Panc1 (cell line): Measurements from ENCODE around the gene ZNF619. TPM values are rescaled to one million over a fixed set of nuclear protein-coding genes. Genes with fewer than 3 reads are reported as not detected.
A peak's percentile ranks its signal among the peaks of the same experiment; 100 is the strongest.

ENCODE experiments used
- ATAC-seq: fragments of 200-7000 bp; cut with Tn5 transposase; 2 replicates; pipeline ENCODE4 v1.9.1; 2020; ENCODE audit warnings: mild to moderate bottlenecking, moderate library complexity
- BruUV-seq: library from RNA; stranded (reverse); fragments of 400-500 nt; replicated peaks from 2 replicates; lab custom pipeline; 2021; lab: Mats Ljungman, UMichigan
- CTCF ChIA-PET: fragments of 300-600 bp; sonication (Branson Sonifier 250); formaldehyde crosslinking; loops from one replicate; lab custom pipeline; 2022; ENCODE audit warnings: antibody characterized with exemption; lab: Charles Lee
- POLR2A ChIA-PET: fragments of 300-600 bp; sonication (Branson Sonifier 250); formaldehyde crosslinking; loops from one replicate; lab custom pipeline; 2022; ENCODE audit warnings: antibody characterized with exemption; lab: Charles Lee
- DNase-seq: peaks from one replicate; pipeline ENCODE4 v3.0.0-alpha.2; 2010; ENCODE audit warnings: low read depth, low spot score
- H3K27ac ChIP-seq: 2 replicates; pipeline ENCODE4 v1.5.1; 2011; ENCODE audit warnings: mild to moderate bottlenecking, low read length, inconsistent platforms
- H3K27me3 ChIP-seq: fragments of 200-500 bp; sonication (Bioruptor generic); 2 replicates; pipeline ENCODE4 v1.6.0; 2014; ENCODE audit warnings: low read length, inconsistent platforms; ENCODE audit not compliant: control insufficient read depth, insufficient read depth
- H3K36me3 ChIP-seq: fragments of 200-500 bp; sonication (Bioruptor generic); 2 replicates; pipeline ENCODE4 v1.5.1; 2014; ENCODE audit warnings: inconsistent platforms, mild to moderate bottlenecking, low read length, moderate library complexity; ENCODE audit not compliant: control insufficient read depth, insufficient read depth
- H3K4me1 ChIP-seq: 2 replicates; pipeline ENCODE4 v1.5.1; 2011; ENCODE audit warnings: inconsistent platforms, mild to moderate bottlenecking, low read length, moderate library complexity; ENCODE audit not compliant: control insufficient read depth, insufficient read depth
- H3K4me3 ChIP-seq, 2 experiments: 2 replicates each; pipeline ENCODE4 v1.5.1; 2011 to 2012; ENCODE audit warnings: low read depth in 2 of 2, low read length in 2 of 2, mild to moderate bottlenecking in 2 of 2, inconsistent platforms in 1 of 2, moderate library complexity in 1 of 2
- H3K9me3 ChIP-seq: fragments of 200-500 bp; sonication (Bioruptor generic); 2 replicates; pipeline ENCODE4 v1.5.1; 2014; ENCODE audit warnings: low read depth, mild to moderate bottlenecking, inconsistent platforms, low read length, moderate library complexity; ENCODE audit not compliant: control insufficient read depth, insufficient read depth
- POLR2AphosphoS5 ChIP-seq: IDR thresholded peaks from 2 replicates; pipeline ENCODE4 v1.6.1; 2012; ENCODE audit warnings: mild to moderate bottlenecking, low read depth, low read length, moderate library complexity
- REST ChIP-seq, 2 experiments: IDR thresholded peaks; 2 replicates each; pipeline ENCODE4 v1.6.1; 2011 to 2012; ENCODE audit warnings: low read depth in 2 of 2, control low read depth in 1 of 2, low read length in 1 of 2, mild to moderate bottlenecking in 1 of 2, moderate library complexity in 1 of 2; ENCODE audit not compliant: insufficient read depth in 1 of 2
- SIN3A ChIP-seq: IDR thresholded peaks from 2 replicates; pipeline ENCODE4 v1.6.1; 2012; ENCODE audit warnings: low read depth, mild to moderate bottlenecking, low read length, moderate library complexity, borderline replicate concordance; ENCODE audit not compliant: insufficient read depth
- TCF7L2 ChIP-seq: IDR thresholded peaks from 2 replicates; pipeline ENCODE4 v1.6.1; 2011; ENCODE audit warnings: mild to moderate bottlenecking, low read depth, low read length, inconsistent platforms
- in situ Hi-C: cut with HindIII; loops from 2 replicates; pipeline ENCODE4 v1.10.0; 2016; ENCODE audit warnings: low sequenced_read_pairs, low pct_unique_long_range_greater_than_20kb
- intact Hi-C: fragments of 100-400 bp; cut with micrococcal nuclease; formaldehyde crosslinking; loops from one replicate; pipeline ENCODE4 v1.10.0; 2022; ENCODE audit not compliant: unreplicated experiment
- total RNA-seq: library from RNA; stranded (reverse); gene quantifications from one replicate; pipeline ENCODE4 v1.2.1, GENCODE V29; 2021; ENCODE audit not compliant: unreplicated experiment
- TF ChIP-seq, protein P1 (sequence below): fragments of 450-650 bp; IDR thresholded peaks from 2 replicates; pipeline ENCODE4 v1.5.1; 2017; ENCODE audit warnings: mild to moderate bottlenecking

Gene ZNF619
- total RNA-seq, 1 experiment from 2014 or later, result 1.3 TPM

DNA sequence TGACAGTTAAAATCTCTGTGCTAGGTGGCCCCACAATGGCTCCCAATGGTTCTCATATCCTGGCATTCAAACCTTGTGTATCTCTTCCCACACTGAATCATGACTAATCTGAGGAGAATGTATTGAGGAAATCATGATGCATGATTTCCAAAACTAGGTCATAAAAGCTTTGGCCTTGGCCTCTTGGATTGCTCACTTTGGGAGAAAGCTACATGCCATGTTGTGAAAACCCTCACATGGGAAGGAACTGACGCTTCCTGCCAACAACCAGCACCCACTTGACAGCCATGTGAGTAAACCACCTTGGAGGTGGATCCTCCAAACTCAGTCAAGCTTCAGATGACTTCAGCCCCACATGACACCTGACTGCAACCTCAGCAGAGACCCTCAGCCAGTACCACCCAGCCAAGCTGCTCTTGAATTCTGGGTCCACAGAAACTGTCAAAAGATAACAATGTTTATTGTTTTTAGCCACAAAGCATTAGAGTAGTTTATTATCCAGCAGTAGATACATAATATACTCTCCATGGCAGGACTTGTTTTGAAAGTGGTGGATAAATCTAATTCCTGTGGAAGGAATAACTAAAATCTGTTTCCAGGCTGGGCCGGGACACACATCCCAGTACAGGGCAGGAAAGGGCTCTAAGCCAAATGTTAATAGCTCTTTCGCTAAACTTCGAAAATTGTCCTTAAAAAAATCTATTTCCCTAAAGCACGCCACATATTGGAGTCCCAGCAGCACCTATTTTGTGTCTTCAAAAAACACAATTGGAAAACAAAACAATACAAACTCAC, 27.9 kb downstream of the ZNF619 start:
- no peaks in the 10 kb centered on the region for H3K27me3 ChIP-seq
- in situ Hi-C loops, result no loop called here
- no peak for TF ChIP-seq SIN3A
- TF ChIP-seq, protein P1, sequence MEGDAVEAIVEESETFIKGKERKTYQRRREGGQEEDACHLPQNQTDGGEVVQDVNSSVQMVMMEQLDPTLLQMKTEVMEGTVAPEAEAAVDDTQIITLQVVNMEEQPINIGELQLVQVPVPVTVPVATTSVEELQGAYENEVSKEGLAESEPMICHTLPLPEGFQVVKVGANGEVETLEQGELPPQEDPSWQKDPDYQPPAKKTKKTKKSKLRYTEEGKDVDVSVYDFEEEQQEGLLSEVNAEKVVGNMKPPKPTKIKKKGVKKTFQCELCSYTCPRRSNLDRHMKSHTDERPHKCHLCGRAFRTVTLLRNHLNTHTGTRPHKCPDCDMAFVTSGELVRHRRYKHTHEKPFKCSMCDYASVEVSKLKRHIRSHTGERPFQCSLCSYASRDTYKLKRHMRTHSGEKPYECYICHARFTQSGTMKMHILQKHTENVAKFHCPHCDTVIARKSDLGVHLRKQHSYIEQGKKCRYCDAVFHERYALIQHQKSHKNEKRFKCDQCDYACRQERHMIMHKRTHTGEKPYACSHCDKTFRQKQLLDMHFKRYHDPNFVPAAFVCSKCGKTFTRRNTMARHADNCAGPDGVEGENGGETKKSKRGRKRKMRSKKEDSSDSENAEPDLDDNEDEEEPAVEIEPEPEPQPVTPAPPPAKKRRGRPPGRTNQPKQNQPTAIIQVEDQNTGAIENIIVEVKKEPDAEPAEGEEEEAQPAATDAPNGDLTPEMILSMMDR, result no peak
- TF ChIP-seq POLR2AphosphoS5, result no peak
- no peak for TF ChIP-seq TCF7L2
- TF ChIP-seq REST (IDR thresholded peaks at IDR 0.05; ENCODE audit: insufficient read depth in 1 of 2, low read depth in 2 of 2, low read length in 1 of 2), result no peak
- H3K4me1 ChIP-seq, result no peaks in the 10 kb centered on the region; the same call in 1 of the 2 replicates
- H3K36me3 ChIP-seq, result peaks cover 2% of the 10 kb centered on the region; the same call in 1 of the 2 replicates
- peak; percentile 43; the same call in 1 of the 2 replicates for ATAC-seq
- POLR2A ChIA-PET, result no interaction called here
- no TSS peak for BruUV-seq
- H3K9me3 ChIP-seq, result no peaks in the 10 kb centered on the region
- CTCF ChIA-PET, result no interaction called here
- peak overlapping the region in 1 of 2 experiments; percentile 67; a peak in 2 of 4 replicates for H3K4me3 ChIP-seq
- peak; percentile 76 for DNase-seq
- intact Hi-C loops, result no loop called here
- no peak overlapping the region for H3K27ac ChIP-seq

DNA sequence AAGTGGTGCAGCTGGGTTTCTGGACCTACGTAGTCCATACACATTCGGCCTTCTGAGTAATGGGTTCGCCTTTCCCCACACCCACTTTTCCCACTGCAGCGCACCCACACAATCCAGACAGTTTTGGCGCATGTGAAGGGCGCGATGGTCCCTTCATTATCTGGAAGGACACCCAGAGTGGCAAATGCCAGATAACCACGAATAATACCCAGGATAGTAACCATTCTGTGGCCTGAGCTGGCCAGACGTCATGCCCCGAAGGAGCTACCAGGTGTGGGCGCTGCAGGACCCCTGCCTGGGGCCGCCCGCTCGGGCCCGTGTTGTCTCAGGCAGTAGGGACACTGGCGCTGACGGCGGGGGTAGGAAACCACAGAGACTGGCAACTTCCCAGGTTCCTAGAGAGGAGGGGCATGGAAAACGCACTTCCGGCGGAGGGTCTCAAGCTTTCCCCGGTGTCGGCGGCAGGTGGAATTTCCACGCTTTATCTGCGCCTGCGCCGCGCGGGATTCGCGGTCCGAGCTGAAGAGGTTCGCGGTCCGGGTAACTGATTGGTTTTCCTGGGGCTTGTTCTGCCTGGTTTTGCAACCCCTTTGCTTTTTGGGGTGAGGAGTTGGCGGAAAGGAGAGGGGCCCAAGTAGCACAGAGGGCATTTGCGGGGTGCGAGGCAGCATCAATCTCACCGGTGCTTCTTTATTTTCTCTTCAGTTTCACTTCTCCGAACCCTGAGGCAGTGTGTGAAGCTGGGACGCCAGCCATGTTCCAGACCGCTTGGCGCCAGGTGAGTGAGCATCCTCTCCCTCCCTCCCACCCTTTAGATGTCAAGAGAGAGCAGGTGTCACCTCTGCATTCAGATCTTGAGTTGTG, 28.9 kb downstream of the ZNF619 start, which contains the start of gene ZNF620:
Gene ZNF620, plus strand, starts transcription at position 441 of the 864 bp plus-strand sequence. Its CDS starts 314 bp downstream, at position 755.
- no peaks in the 10 kb centered on the region; the same call in 1 of the 2 replicates for H3K4me1 ChIP-seq
- H3K9me3 ChIP-seq, result no peaks in the 10 kb centered on the region
- peak within 1 kb of the TSS; percentile 62 to 67 for H3K4me3 ChIP-seq
- no peak for DNase-seq
- in situ Hi-C loops (no loop called here), intact Hi-C loops (no loop called here)
- TF ChIP-seq, protein P1, result peak; percentile 53
- no peak for TF ChIP-seq TCF7L2
- CTCF ChIA-PET, result no interaction called here
- BruUV-seq, result no TSS peak
- POLR2A ChIA-PET, result interaction anchor here (0.6 kb wide), 1 partner anchor 48 kb away, joined by 3 read pairs; no protein-coding TSS in a partner anchor
- H3K27ac ChIP-seq, result peak within 1 kb of the TSS; percentile 49
- ATAC-seq, result peak; percentile 89
- no peaks in the 10 kb centered on the region for H3K27me3 ChIP-seq
- peaks cover 2% of the 10 kb centered on the region; the same call in 1 of the 2 replicates for H3K36me3 ChIP-seq
